ENCODE data around the gene EML4. TPM values are rescaled to one million over a fixed set of nuclear protein-coding genes. Genes with fewer than 3 reads are reported as not detected.

Gene EML4
- total RNA-seq, 4 donors from 2014 or later: 20.8 to 29.8 (median 25.3) TPM

- no peaks in the 10 kb centered on the region for H3K27me3 ChIP-seq
- no peak for DNase-seq (ENCODE audit: low spot score in 2 of 2)
- H3K4me1 ChIP-seq: no peaks in the 10 kb centered on the region
- no peak for TF ChIP-seq EP300 (IDR thresholded peaks at IDR 0.05)
- no peak for TF ChIP-seq CTCF (IDR thresholded peaks at IDR 0.05)
- no peak for TF ChIP-seq POLR2A (IDR thresholded peaks at IDR 0.05)
- H3K27ac ChIP-seq: no peak overlapping the region
- no peaks in the 10 kb centered on the region for H3K9me3 ChIP-seq
- no peak overlapping the region for H3K4me3 ChIP-seq
- 92 to 95% methylated on average over 3 of the region's 3 CpGs for WGBS, 2 donors
- peaks cover 0 to 34% (median 0%) of the 10 kb centered on the region in 3 donors for H3K36me3 ChIP-seq
These were observed 147.8 kb downstream of the EML4 start for GRCh38 chr2:42316910-42317309.

GRCh38 chr2:42317486-42317885 is 148.3 kb downstream of the EML4 start:
- Histone ChIP-seq H3K27ac (no peak overlapping the region), H3K27me3 (no peaks in the 10 kb centered on the region), H3K4me3 (no peak overlapping the region), H3K4me1 (no peaks in the 10 kb centered on the region), H3K36me3 (peaks cover 0 to 34% (median 0%) of the 10 kb centered on the region in 3 donors), H3K9me3 (no peaks in the 10 kb centered on the region)
- no peak for TF ChIP-seq POLR2A (IDR thresholded peaks at IDR 0.05)
- WGBS, 2 donors: 89 to 96% methylated on average over 3 of the region's 3 CpGs
- DNase-seq (ENCODE audit: low spot score in 2 of 2): no peak

GRCh38 chr2:42317945-42318344 is 148.8 kb downstream of the EML4 start:
- no peaks in the 10 kb centered on the region for H3K9me3 ChIP-seq
- H3K4me3 ChIP-seq: no peak overlapping the region
- H3K27me3 ChIP-seq: no peaks in the 10 kb centered on the region
- peaks cover 0 to 34% (median 0%) of the 10 kb centered on the region in 3 donors for H3K36me3 ChIP-seq
- no peaks in the 10 kb centered on the region for H3K4me1 ChIP-seq
- no peak for DNase-seq (ENCODE audit: low spot score in 2 of 2)
- TF ChIP-seq POLR2A (IDR thresholded peaks at IDR 0.05): no peak
- no peak for TF ChIP-seq CTCF (IDR thresholded peaks at IDR 0.05)
- no peak for TF ChIP-seq EP300 (IDR thresholded peaks at IDR 0.05)
- no peak overlapping the region for H3K27ac ChIP-seq

GRCh38 chr2:42319265-42319664 is 150.1 kb downstream of the EML4 start:
- H3K4me3 ChIP-seq: no peak overlapping the region
- peaks cover 0 to 34% (median 0%) of the 10 kb centered on the region in 3 donors for H3K36me3 ChIP-seq
- 89 to 94% methylated on average over 5 of the region's 5 CpGs for WGBS, 2 donors
- no peak for DNase-seq (ENCODE audit: low spot score in 2 of 2)
- H3K4me1 ChIP-seq: no peaks in the 10 kb centered on the region
- TF ChIP-seq POLR2A (IDR thresholded peaks at IDR 0.05) (no peak), CTCF (IDR thresholded peaks at IDR 0.05) (no peak), EP300 (IDR thresholded peaks at IDR 0.05) (no peak)
- no peaks in the 10 kb centered on the region for H3K27me3 ChIP-seq
- H3K27ac ChIP-seq: no peak overlapping the region
- no peaks in the 10 kb centered on the region for H3K9me3 ChIP-seq

- Histone ChIP-seq H3K36me3 (peaks cover 0 to 41% (median 6%) of the 10 kb centered on the region in 3 donors), H3K4me1 (no peaks in the 10 kb centered on the region), H3K4me3 (no peak overlapping the region), H3K27ac (no peak overlapping the region), H3K27me3 (no peaks in the 10 kb centered on the region), H3K9me3 (no peaks in the 10 kb centered on the region)
- TF ChIP-seq CTCF (IDR thresholded peaks at IDR 0.05) (no peak), POLR2A (IDR thresholded peaks at IDR 0.05) (no peak), EP300 (IDR thresholded peaks at IDR 0.05) (no peak)
- 71 to 95% methylated on average over 2 of the region's 2 CpGs for whole genome bisulfite sequencing, 2 donors
- no peak for DNase-seq (ENCODE audit: low spot score in 2 of 2)
These were observed 152.4 kb downstream of the EML4 start for GRCh38 chr2:42321452-42322064.

Measured in tibial nerve (tissue), 4 donors.